ENCODE data around the gene GYS2.
"Not testable (repeated sequence)": the region's sequence is repeated elsewhere in the genome, so short reads cannot be mapped to it uniquely, and the experiment has no call there.

GYS2 gene

GRCh38 chr12:21585485-21585884, 19.2 kb downstream of the GYS2 start:
- TF ChIP-seq CTCF (IDR thresholded peaks at IDR 0.05; ENCODE audit: low read depth, low read length, missing control alignments), result no peak
- no peak for DNase-seq (ENCODE audit: low read depth)
- H3K4me3 ChIP-seq (ENCODE audit: low read depth, low read length), result no peak overlapping the region

GRCh38 chr12:21584403-21585182, 20.1 kb downstream of the GYS2 start:
- H3K4me3 ChIP-seq (ENCODE audit: low read depth, low read length); DNase-seq (ENCODE audit: low read depth): not testable (repeated sequence)

GRCh38 chr12:21583587-21583986, 21.1 kb downstream of the GYS2 start:
- no peak for TF ChIP-seq CTCF (IDR thresholded peaks at IDR 0.05; ENCODE audit: low read depth, low read length, missing control alignments)
- no peak overlapping the region for H3K4me3 ChIP-seq (ENCODE audit: low read depth, low read length)
- no peak for DNase-seq (ENCODE audit: low read depth)

GRCh38 chr12:21580748-21581516, 23.7 kb downstream of the GYS2 start:
- no peak overlapping the region for H3K4me3 ChIP-seq (ENCODE audit: low read depth, low read length)
- no peak for TF ChIP-seq CTCF (IDR thresholded peaks at IDR 0.05; ENCODE audit: low read depth, low read length, missing control alignments)
- DNase-seq (ENCODE audit: low read depth), result no peak

GRCh38 chr12:21577516-21577915, 27.1 kb downstream of the GYS2 start:
- H3K4me3 ChIP-seq (ENCODE audit: low read depth, low read length), result no peak overlapping the region
- TF ChIP-seq CTCF (IDR thresholded peaks at IDR 0.05; ENCODE audit: low read depth, low read length, missing control alignments), result no peak
- no peak for DNase-seq (ENCODE audit: low read depth)

- DNase-seq (ENCODE audit: low read depth), result no peak
- TF ChIP-seq CTCF (IDR thresholded peaks at IDR 0.05; ENCODE audit: low read depth, low read length, missing control alignments), result no peak
- no peak overlapping the region for H3K4me3 ChIP-seq (ENCODE audit: low read depth, low read length)
Observed at GRCh38 chr12:21576431-21576830, 28.2 kb downstream of the GYS2 start.

- DNase-seq (ENCODE audit: low read depth), result no peak
- H3K4me3 ChIP-seq (ENCODE audit: low read depth, low read length), result no peak overlapping the region
- TF ChIP-seq CTCF (IDR thresholded peaks at IDR 0.05; ENCODE audit: low read depth, low read length, missing control alignments), result no peak
Observed at GRCh38 chr12:21573733-21574358, 30.8 kb downstream of the GYS2 start.

Data from GM12864 (cell line).